Endothelial cell (in vitro differentiated cells): ENCODE results near the gene VMAC. TPM values are rescaled to one million over a fixed set of nuclear protein-coding genes. Genes with fewer than 3 reads are reported as not detected.

Source experiments
- DNase-seq: peaks from one replicate; pipeline ENCODE4 v3.0.0; 2021; ENCODE audit warnings: low spot score
- H3K27ac Mint-ChIP-seq: one replicate; pipeline ENCODE4 v1.8.0; 2021; ENCODE audit warnings: mixed read lengths, inconsistent platforms; ENCODE audit not compliant: unreplicated experiment
- H3K27me3 Mint-ChIP-seq: one replicate; pipeline ENCODE4 v1.8.0; 2021; ENCODE audit warnings: mild to moderate bottlenecking, moderate library complexity, mixed read lengths, inconsistent platforms; ENCODE audit not compliant: unreplicated experiment
- H3K36me3 Mint-ChIP-seq: one replicate; pipeline ENCODE4 v1.8.0; 2021; ENCODE audit warnings: mild to moderate bottlenecking, low read depth, mixed read lengths, inconsistent platforms; ENCODE audit not compliant: unreplicated experiment
- H3K4me1 Mint-ChIP-seq: one replicate; pipeline ENCODE4 v1.8.0; 2021; ENCODE audit warnings: mild to moderate bottlenecking, mixed read lengths, inconsistent platforms; ENCODE audit not compliant: unreplicated experiment
- H3K4me3 Mint-ChIP-seq: one replicate; pipeline ENCODE4 v1.8.0; 2021; ENCODE audit warnings: mild to moderate bottlenecking, mixed read lengths, inconsistent platforms; ENCODE audit not compliant: unreplicated experiment
- H3K9me3 Mint-ChIP-seq: one replicate; pipeline ENCODE4 v1.8.0; 2021; ENCODE audit warnings: mixed read lengths, inconsistent platforms; ENCODE audit not compliant: unreplicated experiment
- CTCF ChIP-seq: fragments of 200-600 bp; sonication (generic); IDR thresholded peaks from one replicate; pipeline ENCODE4 v1.5.0; 2021; ENCODE audit warnings: antibody characterized with exemption; ENCODE audit not compliant: unreplicated experiment
- total RNA-seq: library from RNA; stranded (reverse); fragmentation: NEBNext Ultra II Directional; extraction: Animal tissue kit (Norgen Biotek cat#: 25700); gene quantifications from one replicate; pipeline ENCODE4 v1.2.1, GENCODE V29; 2021; ENCODE audit not compliant: unreplicated experiment

Gene VMAC
- total RNA-seq, 1 donor from 2014 or later: 8.9 TPM

GRCh38 chr19:5864013-5864720 lies 40.5 kb upstream of the VMAC start:
- no peaks in the 10 kb centered on the region for H3K9me3 Mint-ChIP-seq
- DNase-seq: no peak
- no peak for TF ChIP-seq CTCF
- H3K4me3 Mint-ChIP-seq: no peak overlapping the region
- no peaks in the 10 kb centered on the region for H3K36me3 Mint-ChIP-seq
- H3K27me3 Mint-ChIP-seq: peaks cover 15% of the 10 kb centered on the region
- H3K4me1 Mint-ChIP-seq: no peaks in the 10 kb centered on the region
- H3K27ac Mint-ChIP-seq: no peak overlapping the region

GRCh38 chr19:5864725-5865486 lies 39.8 kb upstream of the VMAC start:
- DNase-seq: no peak
- H3K27ac Mint-ChIP-seq: no peak overlapping the region
- H3K27me3 Mint-ChIP-seq: peaks cover 15% of the 10 kb centered on the region
- peak; percentile 48 for TF ChIP-seq CTCF
- no peaks in the 10 kb centered on the region for H3K36me3 Mint-ChIP-seq
- no peak overlapping the region for H3K4me3 Mint-ChIP-seq
- no peaks in the 10 kb centered on the region for H3K9me3 Mint-ChIP-seq
- H3K4me1 Mint-ChIP-seq: no peaks in the 10 kb centered on the region

- peaks cover 16% of the 10 kb centered on the region for H3K27me3 Mint-ChIP-seq
- no peak for TF ChIP-seq CTCF
- H3K4me1 Mint-ChIP-seq: no peaks in the 10 kb centered on the region
- H3K27ac Mint-ChIP-seq: no peak overlapping the region
- H3K36me3 Mint-ChIP-seq: no peaks in the 10 kb centered on the region
- DNase-seq: no peak
- no peak overlapping the region for H3K4me3 Mint-ChIP-seq
- H3K9me3 Mint-ChIP-seq: no peaks in the 10 kb centered on the region
These were observed 38.9 kb upstream of the VMAC start for GRCh38 chr19:5865772-5866171.

- no peak for DNase-seq
- TF ChIP-seq CTCF: no peak
- Mint-ChIP-seq H3K4me1 (no peaks in the 10 kb centered on the region), H3K4me3 (no peak overlapping the region), H3K9me3 (no peaks in the 10 kb centered on the region), H3K36me3 (no peaks in the 10 kb centered on the region), H3K27me3 (peaks cover 17% of the 10 kb centered on the region), H3K27ac (no peak overlapping the region)
These were observed 37.2 kb upstream of the VMAC start for GRCh38 chr19:5867201-5868136.
